ENCODE measurements around the gene SYTL3. TPM values are rescaled to one million over a fixed set of nuclear protein-coding genes. Genes with fewer than 3 reads are reported as not detected.

The SYTL3 gene
- polyA plus RNA-seq, 1 experiment = 1.7 TPM

DNA sequence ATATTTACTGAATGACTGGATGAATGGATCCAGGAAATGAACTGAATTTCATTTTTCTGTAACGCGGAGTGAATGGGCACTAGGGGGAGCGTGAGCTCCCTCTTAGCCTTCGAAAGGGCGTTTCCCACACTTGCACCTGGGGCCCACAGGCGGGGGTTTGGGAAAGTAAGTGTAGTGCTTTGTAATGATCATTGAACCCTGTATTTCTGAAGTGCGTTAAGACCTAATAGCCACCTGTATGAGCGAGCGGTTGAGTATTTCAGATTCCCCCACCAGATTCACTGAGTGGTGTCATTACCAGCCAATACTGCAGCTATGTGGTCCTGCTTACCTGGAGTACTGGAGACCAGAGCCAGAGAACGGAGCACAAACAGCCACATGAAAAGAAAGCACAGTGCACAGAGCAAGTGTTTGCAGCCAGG is 10.5 kb downstream of the SYTL3 start:
- no peak for DNase-seq (ENCODE audit: low read depth)

DNA sequence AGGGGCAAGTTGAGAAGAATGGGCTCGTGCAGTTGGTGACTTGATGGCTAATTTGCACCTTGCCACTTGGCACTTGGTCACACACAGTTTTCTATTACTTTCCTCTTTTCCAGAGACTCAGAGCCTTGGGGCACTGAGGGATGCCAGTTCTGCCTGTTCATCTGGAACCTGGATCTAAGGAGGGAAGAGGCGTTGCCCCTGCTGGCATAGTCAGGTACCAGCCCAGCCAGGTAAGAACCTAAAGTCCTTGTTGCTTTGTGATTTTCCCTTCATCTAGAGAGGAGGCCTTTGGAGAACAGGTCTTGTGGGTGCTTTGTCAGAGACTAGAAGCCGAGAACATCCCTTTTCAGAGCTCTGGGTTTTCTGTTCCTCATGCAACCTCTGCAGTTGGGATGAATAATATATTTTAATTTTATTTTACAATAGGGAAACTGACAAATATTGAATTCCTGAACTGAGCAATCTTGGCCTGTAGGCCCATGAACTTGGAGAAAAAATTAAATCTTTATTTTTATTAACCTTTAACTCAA is 11.4 kb downstream of the SYTL3 start:
- ChIA-PET CTCF (interaction anchor here (0.7 to 2.6 kb wide), 6 partner anchors 11 to 36 kb away, joined by 3 to 7 read pairs (median 4); partner anchors contain the start of gene DYNLT1), POLR2A (no interaction called here)
- Histone ChIP-seq H3K36me3 (ENCODE audit: control insufficient read depth, insufficient read depth, low read length) (no peaks in the 10 kb centered on the region), H3K4me3 (ENCODE audit: low read depth, low read length) (no peak overlapping the region), H3K27me3 (ENCODE audit: control insufficient read depth, insufficient read depth, low read length) (no peaks in the 10 kb centered on the region)
- TF ChIP-seq, protein P1, sequence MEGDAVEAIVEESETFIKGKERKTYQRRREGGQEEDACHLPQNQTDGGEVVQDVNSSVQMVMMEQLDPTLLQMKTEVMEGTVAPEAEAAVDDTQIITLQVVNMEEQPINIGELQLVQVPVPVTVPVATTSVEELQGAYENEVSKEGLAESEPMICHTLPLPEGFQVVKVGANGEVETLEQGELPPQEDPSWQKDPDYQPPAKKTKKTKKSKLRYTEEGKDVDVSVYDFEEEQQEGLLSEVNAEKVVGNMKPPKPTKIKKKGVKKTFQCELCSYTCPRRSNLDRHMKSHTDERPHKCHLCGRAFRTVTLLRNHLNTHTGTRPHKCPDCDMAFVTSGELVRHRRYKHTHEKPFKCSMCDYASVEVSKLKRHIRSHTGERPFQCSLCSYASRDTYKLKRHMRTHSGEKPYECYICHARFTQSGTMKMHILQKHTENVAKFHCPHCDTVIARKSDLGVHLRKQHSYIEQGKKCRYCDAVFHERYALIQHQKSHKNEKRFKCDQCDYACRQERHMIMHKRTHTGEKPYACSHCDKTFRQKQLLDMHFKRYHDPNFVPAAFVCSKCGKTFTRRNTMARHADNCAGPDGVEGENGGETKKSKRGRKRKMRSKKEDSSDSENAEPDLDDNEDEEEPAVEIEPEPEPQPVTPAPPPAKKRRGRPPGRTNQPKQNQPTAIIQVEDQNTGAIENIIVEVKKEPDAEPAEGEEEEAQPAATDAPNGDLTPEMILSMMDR (IDR thresholded peaks at IDR 0.05; ENCODE audit: insufficient read depth, low read depth, low read length) = no peak
- no peak for DNase-seq (ENCODE audit: low read depth)

More for the DNA sequence above, 10.5 kb downstream of the SYTL3 start:
- no peak overlapping the region for H3K4me3 ChIP-seq (ENCODE audit: low read depth, low read length)
- TF ChIP-seq, protein P1 (IDR thresholded peaks at IDR 0.05; ENCODE audit: insufficient read depth, low read depth, low read length) = peak; percentile 53
- H3K27me3 ChIP-seq (ENCODE audit: control insufficient read depth, insufficient read depth, low read length) = no peaks in the 10 kb centered on the region
- no peaks in the 10 kb centered on the region for H3K36me3 ChIP-seq (ENCODE audit: control insufficient read depth, insufficient read depth, low read length)
- CTCF ChIA-PET = interaction anchor here (0.6 to 2.8 kb wide), 9 partner anchors 11 to 446 kb away, joined by 3 to 12 read pairs (median 5); partner anchors contain the start of genes DYNLT1 and SYTL3
- POLR2A ChIA-PET = no interaction called here

DNA sequence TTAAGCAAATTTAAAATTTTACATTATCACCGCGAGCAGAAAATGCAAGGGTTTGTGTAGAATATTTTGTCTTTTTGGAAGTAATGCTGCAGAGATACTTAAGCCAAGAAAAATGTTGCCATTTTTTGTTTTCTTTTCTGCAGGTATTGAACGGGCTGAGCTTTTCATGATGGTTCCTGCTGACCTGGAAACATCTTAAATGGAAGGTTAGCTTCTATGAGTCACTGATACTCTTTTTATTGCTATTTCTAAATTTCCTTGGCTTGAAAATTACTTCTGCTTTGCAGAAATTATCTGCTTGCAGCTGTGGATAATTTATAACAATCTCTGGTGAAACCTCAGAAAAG is 12.7 kb downstream of the SYTL3 start:
- no peak for DNase-seq (ENCODE audit: low read depth)
- ChIA-PET POLR2A (interaction anchor here (0.6 kb wide), 1 partner anchor 432 kb away, joined by 4 read pairs; no protein-coding TSS in a partner anchor), CTCF (interaction anchor here (1.7 to 2.6 kb wide), 3 partner anchors 18 to 35 kb away, joined by 4 to 7 read pairs (median 6); partner anchors contain the start of gene DYNLT1)
- no peaks in the 10 kb centered on the region for H3K36me3 ChIP-seq (ENCODE audit: control insufficient read depth, insufficient read depth, low read length)
- H3K4me3 ChIP-seq (ENCODE audit: low read depth, low read length) = no peak overlapping the region
- TF ChIP-seq, protein P1 (IDR thresholded peaks at IDR 0.05; ENCODE audit: insufficient read depth, low read depth, low read length) = no peak
- no peaks in the 10 kb centered on the region for H3K27me3 ChIP-seq (ENCODE audit: control insufficient read depth, insufficient read depth, low read length)

DNA sequence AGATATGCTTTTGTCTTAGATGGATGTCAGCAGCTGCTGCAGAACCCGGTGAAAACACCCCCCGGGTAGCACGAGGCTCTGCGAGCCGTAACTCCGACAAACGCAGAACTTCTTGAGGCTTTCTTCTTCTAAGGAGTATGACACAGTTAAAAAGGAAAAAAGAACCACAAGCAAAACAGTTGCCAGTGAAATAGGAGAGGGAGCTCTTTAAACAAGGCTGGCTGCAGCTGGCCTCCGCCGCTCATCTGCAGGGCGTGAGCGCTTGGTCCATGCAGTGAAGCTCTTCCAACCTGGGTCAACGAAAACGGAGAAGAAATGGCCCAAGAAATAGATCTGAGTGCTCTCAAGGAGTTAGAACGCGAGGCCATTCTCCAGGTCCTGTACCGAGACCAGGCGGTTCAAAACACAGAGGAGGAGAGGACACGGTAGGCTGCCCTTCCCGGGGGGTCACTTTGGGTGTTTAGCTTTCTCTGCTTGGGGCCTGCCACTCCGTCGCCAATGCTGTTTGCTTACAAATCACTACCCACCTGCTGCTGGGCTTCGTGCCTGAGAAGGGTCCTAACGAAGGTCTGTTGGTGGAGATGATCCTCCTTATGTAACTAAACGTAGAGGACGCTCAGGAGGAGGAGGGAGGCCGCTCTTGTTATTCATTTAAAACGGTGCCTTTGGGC is 13.2 kb downstream of the SYTL3 start:
- Histone ChIP-seq H3K4me3 (ENCODE audit: low read depth, low read length) (no peak overlapping the region), H3K27me3 (ENCODE audit: control insufficient read depth, insufficient read depth, low read length) (no peaks in the 10 kb centered on the region), H3K36me3 (ENCODE audit: control insufficient read depth, insufficient read depth, low read length) (no peaks in the 10 kb centered on the region)
- ChIA-PET CTCF (interaction anchor here (0.6 to 2.6 kb wide), 4 partner anchors 8 to 34 kb away, joined by 3 to 7 read pairs (median 4); no protein-coding TSS in a partner anchor), POLR2A (no interaction called here)
- no peak for DNase-seq (ENCODE audit: low read depth)
- TF ChIP-seq, protein P1 (IDR thresholded peaks at IDR 0.05; ENCODE audit: insufficient read depth, low read depth, low read length) = no peak

DNA sequence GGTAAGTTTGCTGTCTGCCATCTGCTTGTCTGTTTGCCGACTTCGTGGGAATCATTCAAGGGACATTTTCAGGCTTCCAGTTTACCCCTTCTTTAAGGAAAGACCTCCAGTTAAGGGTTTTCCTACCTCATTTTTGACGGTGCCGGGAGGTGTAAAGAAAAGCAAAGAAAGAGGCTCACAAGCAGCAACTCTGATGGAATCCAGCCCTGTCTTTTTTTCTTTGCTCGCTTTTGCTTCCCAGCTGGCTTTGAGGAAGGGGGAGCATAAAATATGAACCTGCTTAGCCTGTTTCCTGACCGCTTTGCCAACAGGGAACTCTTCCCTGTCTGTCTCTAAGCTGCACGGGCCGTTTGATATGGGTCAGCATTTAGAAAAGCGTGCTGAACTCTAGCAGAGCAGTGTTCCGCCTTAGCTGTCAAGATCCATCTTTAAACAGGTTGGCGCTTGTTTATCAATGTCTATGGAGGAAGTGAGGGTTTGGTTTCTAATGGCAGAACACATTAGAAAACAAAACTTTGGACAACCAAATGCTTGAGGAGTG is 13.8 kb downstream of the SYTL3 start:
- DNase-seq (ENCODE audit: low read depth) = no peak
- Histone ChIP-seq H3K36me3 (ENCODE audit: control insufficient read depth, insufficient read depth, low read length) (no peaks in the 10 kb centered on the region), H3K4me3 (ENCODE audit: low read depth, low read length) (no peak overlapping the region), H3K27me3 (ENCODE audit: control insufficient read depth, insufficient read depth, low read length) (no peaks in the 10 kb centered on the region)
- ChIA-PET CTCF (interaction anchor here (0.6 to 2.6 kb wide), 3 partner anchors 9 to 27 kb away, joined by 3 to 7 read pairs (median 3); no protein-coding TSS in a partner anchor), POLR2A (no interaction called here)
- TF ChIP-seq, protein P1 (IDR thresholded peaks at IDR 0.05; ENCODE audit: insufficient read depth, low read depth, low read length) = no peak
